H4 (cell line): ENCODE measurements around the gene PLEKHJ1. TPM values are rescaled to one million over a fixed set of nuclear protein-coding genes. Genes with fewer than 3 reads are reported as not detected.

Source experiments
- DNase-seq: peaks from one replicate; pipeline ENCODE4 v3.0.0-alpha.2; 2015; ENCODE audit warnings: low spot score
- total RNA-seq: library from RNA; depleted of rRNA; stranded (reverse); fragments of >200 nt; shearing (Covaris generic); gene quantifications from 2 replicates; pipeline ENCODE4 v1.2.3, GENCODE V29; 2014

The PLEKHJ1 gene
- total RNA-seq, 1 experiment from 2014 or later: 45.1 TPM

DNA sequence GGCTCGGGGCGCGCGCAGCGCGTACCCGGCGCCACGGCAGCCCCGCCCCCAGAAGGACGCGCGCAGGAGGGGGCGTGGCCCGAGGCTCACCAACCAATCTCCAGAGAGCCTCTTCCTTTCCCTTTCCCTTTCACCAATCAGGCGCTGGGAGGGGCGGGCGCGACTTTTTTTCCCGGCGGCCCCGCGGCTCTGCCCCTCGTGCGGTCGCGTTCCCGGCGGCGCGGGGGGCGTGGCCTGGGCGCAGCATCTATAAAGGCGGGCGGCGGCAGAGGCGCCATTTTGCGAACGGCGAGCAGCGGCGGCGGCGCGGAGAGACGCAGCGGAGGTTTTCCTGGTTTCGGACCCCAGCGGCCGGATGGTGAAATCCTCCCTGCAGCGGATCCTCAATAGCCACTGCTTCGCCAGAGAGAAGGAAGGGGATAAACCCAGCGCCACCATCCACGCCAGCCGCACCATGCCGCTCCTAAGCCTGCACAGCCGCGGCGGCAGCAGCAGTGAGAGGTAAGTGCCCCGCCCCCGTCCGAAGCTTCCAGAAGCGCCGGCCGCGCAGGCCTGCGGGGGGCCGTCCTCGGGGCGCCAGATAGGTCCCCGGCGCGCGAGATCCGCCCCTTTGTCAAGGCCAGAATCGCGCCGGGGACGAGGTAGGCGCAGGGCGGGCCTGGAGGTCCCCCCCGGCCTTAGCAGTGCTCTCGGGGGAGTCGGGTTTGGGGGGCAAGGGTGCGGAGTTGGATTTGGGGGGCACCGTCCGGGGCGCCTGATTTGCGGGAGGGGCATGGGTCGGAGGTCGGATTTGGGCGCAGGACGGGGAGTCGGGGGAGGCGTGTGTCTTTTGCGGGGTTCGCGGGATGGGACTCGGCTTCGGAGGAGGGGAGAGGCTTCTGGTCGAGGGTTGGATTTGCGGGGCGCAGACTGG is 33.4 kb upstream of the PLEKHJ1 start:
- peak; percentile 89 for DNase-seq

- no peak for DNase-seq
Observed at GRCh38 chr19:2268861-2269243, 32.7 kb upstream of the PLEKHJ1 start.

- no peak for DNase-seq
Observed at GRCh38 chr19:2268480-2268830, 32.3 kb upstream of the PLEKHJ1 start.

DNA sequence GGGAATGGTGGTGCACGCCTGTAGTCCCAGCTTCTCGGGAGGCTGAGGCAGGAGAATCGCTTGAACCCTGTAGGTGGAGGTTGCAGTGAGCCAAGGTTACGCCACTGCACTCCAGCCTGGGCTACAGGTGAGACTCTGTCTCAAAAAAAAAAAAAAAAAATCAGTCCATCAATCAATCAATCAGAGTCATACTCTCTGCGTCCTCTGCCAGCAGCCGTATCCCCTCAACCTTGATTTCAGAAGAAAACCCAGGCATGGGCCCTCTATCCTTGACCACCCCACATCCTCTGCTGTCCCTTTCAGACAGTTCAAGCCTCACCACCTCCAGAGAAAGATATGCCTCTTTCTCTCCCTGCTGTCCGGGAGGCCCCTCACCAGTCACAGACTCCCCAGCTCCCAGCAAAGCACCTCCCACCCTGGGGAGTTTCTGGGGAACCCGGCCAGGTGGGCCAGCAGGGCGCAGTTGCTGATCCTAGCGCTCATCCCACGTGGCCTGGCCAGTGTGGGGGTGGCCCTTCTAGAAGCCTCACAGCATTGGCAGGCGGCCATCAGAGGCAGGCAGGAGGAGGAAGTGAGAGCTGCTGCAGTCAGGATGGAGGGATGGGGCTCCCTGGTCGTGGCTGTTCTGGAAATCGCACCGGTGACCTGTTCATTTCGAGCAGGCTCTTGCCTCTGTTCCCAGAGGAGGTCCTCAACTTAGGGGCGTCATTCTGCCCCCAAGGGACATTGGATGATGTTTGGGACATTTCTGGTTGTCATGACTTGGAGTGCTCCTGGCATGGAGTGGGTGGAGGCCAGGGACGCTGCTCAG is 30.3 kb upstream of the PLEKHJ1 start:
- peak; percentile 76 for DNase-seq

DNA sequence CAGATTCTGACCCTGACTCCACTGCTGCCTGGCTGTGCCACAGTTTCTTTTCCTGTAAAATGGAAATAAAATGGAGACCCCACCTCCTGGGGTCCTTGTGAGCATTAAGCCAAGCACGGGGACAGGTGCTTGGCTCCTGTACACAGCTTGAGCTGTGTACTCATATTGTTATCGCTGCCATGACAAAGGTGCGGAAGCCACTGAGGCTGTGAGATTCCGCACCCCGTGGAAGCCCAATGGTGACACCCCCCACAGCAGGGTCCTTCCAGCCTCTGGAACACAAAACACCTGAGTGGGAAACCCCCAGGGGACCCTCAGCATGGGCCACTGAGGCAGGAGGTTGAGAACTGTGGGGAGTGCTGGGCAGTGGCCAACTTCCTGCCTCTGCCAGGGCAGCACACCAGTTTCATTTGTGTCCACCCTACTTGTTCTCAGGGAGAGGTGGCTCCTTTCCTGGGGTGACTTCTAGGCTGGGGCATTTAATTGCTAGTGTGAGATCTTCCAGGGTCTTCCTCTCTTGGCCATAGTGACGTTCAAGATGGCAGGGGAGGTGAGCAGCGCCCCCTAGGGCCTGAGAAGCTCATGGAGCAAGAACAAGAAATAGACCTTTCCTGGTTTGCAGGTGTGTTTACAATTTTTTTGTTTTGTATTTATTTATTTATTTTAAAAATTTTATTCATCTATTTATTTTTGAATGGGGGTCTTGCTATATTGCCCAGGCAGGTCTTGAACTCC is 25.5 kb upstream of the PLEKHJ1 start:
- no peak for DNase-seq

GRCh38 chr19:2260341-2260805 is 24.2 kb upstream of the PLEKHJ1 start:
- DNase-seq: peak; percentile 77

- DNase-seq: no peak
Observed at GRCh38 chr19:2259336-2259735, 23.2 kb upstream of the PLEKHJ1 start.

DNA sequence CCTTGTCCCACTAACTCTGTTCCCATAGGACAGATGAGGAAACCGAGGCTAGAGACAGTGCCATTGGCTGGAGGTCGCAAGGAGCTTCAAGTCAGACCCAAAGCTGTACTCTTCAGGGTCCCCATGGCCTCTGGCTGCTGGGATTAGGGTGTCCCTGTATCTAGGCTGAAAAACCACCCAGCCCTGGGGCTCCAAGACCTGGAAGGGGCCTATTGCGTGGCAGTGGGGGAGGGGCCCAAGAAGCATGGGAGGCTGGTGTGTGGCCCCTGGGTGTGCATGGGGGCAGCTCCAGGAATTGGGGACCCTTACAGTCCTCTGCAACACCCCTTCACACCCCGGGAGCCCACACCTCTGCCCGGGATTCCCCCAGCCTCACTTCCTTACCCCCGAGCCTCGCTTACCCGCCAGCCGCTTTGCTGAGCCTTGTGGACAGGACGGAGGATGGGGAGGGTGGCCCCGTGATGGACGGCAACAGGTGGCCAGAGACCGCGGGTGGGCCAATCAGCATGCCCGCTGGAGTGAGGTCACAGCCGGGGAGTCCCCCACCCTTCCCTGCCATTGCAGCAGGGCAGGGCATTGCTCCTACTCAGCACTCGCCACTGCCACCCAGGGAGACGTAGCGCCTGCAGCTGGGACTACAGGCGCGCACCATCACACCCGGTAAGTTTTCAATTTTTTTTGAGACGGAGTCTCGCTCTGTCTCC is 20.0 kb upstream of the PLEKHJ1 start, which contains the start of gene JSRP1:
JSRP1 (minus strand) TSS at position 436 of the 704 bp plus-strand sequence. CDS start 1,103 bp downstream, outside the sequence.
- DNase-seq: no peak

DNA sequence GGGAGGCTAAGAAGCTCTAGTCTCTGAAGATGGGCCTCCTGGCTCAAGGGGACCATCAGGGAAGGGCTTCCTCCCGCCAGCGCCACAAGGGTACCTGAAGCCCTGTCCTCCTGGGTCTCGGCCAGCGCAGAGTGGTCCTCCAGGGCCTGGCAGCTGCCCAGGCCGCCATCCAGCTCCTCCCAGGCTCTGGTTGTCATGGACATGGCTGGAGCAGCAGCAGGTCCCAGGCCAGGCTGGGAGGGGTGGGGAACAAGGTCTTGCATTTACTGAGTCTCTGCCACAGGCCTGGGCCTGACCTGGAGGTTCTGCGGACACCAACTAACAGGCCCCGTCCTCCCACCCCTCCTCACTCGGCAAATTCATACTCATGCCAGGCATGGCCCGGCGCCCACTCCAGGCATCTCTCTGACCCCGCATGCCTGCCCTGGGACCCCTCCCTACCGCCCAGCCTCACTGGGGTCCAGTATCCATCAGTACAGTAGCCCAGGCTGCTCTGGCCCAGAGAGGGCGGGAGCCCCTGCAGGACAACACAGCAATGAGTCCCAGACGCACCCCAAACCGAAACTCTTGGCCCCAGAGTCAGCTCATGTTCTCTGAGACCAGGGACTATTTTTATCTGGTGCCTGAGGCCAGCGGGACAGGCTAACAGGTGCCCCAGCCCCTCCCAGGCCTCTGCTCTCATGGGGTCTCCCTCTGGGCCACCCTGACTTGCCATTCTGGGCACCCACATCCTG is 19.1 kb upstream of the PLEKHJ1 start:
- DNase-seq: no peak

- no peak for DNase-seq
Observed at GRCh38 chr19:2254064-2254872, 18.1 kb upstream of the PLEKHJ1 start.

DNA sequence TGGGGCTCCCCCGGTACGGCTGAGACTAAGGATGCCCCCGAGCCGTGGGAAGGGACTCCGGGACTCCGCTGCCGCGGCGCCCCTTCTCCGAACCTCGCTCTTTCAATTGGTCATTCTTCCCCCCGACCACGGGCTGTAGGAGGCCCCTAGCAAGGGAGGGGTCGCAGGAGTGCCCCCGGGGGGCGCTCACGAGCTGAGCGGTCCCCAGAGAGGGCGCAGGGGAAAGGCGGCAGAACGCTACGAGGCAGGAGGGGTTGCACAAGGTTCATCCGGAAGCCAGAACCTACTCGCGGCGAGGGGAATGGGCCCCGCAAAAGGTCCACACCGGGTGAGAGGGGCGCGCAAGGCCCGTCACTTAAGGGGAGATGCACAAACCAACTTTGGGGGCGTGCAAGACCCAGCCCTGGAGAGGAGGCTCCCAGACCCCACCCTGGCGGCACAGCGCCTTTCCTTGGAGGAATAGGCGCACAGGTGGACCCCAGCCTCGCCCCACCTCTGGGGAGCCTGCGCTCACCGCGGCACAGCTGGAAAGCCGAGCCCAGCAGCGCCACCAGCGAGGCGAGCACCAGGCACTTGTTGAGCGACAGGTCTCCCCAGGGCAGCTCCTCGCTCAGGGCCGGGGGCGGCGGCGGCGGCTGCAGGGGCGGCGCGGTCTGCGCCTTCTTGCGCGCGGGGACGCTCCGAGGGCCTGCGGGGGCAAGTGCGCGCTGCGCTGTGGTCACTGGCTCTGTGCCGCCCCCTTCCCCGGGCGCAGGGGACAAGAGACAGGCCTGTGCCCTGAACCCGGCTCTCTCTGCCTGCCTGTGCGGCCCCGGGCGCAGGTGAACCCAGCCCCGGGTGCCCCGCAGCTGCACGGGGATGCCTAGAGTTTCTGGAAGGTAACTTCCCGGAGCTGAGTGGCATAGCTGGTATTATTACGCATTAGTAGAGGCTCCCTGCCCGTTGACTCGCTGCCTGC is 17.3 kb upstream of the PLEKHJ1 start:
- no peak for DNase-seq

- no peak for DNase-seq
Observed at GRCh38 chr19:2252797-2253105, 16.6 kb upstream of the PLEKHJ1 start.

DNA sequence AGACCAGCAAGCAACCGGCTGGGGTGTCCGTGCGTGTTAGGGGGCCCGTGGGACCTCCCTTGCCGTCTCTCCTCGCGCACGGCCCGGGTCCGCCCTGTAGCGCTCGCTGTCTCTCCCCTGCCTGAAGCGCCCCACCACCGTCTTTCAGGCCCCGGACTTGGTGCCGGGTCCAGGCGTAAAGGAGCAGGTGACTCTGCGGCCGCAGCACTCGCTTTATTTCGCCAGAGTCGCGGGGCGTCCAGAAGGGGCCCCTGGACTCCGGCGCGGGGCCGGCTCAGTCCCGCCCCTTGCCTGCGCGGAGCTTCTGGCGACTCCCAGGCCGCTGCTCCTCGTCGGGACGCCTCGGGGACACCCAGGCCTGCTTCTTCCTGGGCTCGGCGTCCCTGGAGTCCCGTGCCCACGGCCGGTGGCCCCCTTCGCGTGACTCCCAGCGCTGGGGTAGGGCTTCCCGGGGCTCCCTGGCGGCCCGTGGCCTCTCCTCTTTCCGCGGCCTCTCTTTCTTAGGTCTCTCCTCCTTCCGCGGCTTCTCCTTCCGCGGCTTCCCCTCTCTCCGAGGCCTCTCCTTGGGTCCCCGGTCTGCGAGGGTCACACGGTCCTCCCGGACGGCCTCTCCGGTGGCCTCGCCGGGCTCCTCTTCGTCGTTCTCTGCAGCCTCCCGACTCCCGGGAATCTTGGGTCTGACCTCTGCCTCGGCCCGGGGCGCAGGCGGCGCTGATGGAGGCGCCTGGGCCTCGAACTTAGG is 16.1 kb upstream of the PLEKHJ1 start:
- DNase-seq: no peak

DNA sequence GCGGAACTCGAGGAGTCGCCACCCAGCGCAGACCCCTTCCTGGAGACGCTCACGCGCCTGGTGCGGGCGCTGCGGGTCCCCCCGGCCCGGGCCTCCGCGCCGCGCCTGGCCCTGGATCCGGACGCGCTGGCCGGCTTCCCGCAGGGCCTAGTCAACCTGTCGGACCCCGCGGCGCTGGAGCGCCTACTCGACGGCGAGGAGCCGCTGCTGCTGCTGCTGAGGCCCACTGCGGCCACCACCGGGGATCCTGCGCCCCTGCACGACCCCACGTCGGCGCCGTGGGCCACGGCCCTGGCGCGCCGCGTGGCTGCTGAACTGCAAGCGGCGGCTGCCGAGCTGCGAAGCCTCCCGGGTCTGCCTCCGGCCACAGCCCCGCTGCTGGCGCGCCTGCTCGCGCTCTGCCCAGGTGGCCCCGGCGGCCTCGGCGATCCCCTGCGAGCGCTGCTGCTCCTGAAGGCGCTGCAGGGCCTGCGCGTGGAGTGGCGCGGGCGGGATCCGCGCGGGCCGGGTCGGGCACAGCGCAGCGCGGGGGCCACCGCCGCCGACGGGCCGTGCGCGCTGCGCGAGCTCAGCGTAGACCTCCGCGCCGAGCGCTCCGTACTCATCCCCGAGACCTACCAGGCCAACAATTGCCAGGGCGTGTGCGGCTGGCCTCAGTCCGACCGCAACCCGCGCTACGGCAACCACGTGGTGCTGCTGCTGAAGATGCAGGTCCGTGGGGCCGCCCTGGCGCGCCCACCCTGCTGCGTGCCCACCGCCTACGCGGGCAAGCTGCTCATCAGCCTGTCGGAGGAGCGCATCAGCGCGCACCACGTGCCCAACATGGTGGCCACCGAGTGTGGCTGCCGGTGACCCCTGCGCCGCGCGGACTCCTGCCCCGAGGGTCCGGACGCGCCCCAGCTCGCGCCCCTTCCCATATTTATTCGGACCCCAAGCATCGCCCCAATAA is 15.3 kb upstream of the PLEKHJ1 start:
- no peak for DNase-seq

GRCh38 chr19:2250766-2251105 is 14.6 kb upstream of the PLEKHJ1 start:
- DNase-seq: no peak

DNA sequence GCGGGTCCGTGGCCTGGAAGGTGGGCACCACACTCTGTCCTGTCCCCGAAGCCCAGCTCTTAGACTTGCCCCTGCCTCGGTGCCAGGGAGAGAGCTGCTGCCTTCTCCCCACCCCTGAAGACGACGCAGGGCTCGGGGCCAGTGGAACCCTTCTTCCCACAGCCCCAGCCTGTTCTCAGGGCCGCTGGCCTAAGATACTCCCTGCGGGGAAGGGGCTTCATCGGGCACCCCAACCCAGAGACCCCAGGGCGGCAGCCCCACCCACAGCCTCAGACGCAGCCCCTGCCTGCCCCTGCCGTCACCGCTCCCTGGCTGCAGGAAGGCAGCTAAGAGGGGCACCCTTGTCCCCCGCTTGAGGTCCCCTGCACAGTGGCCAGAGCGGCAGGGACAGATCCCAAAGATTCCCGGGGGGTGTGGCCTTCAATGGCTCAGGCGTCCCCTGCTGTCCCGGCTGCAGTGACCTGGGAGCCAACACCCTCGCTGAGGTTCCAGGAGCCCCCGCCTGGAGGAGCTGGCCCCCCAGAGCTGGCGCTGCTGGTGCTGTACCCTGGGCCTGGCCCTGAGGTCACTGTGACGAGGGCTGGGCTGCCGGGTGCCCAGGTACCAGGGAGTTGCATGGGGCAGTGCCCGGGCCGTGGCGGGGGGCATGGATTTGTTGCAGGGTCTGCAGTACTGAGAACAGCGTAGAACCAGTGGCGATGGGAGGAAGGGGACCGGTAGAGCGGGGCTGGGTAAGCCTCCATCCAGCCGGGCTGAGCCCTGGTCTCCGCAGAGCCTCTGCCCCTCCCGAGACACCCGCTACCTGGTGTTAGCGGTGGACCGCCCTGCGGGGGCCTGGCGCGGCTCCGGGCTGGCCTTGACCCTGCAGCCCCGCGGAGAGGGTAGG is 14.0 kb upstream of the PLEKHJ1 start:
- no peak for DNase-seq
